GM10248 (cell line): ENCODE measurements around the gene PPIP5K2.

Experiments used
- CTCF ChIA-PET: fragments of 300-600 bp; sonication (Branson Sonifier 250); formaldehyde crosslinking; extraction: SDS; loops from one replicate; lab custom pipeline; 2021; ENCODE audit warnings: antibody characterized with exemption; lab: Yijun Ruan, JAX
- POLR2A ChIA-PET: fragments of 350-650 bp; sonication (Branson Sonifier 250); formaldehyde crosslinking; extraction: SDS; loops from one replicate; lab custom pipeline; 2020; ENCODE audit warnings: antibody characterized with exemption; lab: Yijun Ruan, JAX
- DNase-seq: peaks from one replicate; pipeline ENCODE4 v3.0.0; 2012; ENCODE audit errors: extremely low spot score
- CTCF ChIP-seq: IDR thresholded peaks from 2 replicates; pipeline ENCODE4 v1.5.1; 2012; ENCODE audit warnings: mild to moderate bottlenecking, low read depth; ENCODE audit errors: extremely low read depth, missing control alignments, control extremely low read depth

Gene PPIP5K2

GRCh38 chr5:103117471-103117991, 2.6 kb upstream of the PPIP5K2 start:
- ChIA-PET POLR2A (no interaction called here), CTCF (no interaction called here)
- TF ChIP-seq CTCF: no peak
- no peak for DNase-seq

GRCh38 chr5:103119070-103119764, 884 bp upstream of the PPIP5K2 start:
- no peak for DNase-seq
- POLR2A ChIA-PET: no interaction called here
- TF ChIP-seq CTCF: no peak
- CTCF ChIA-PET: interaction anchor here (1.0 to 2.7 kb wide), 4 partner anchors 12 to 438 kb away, joined by 3 to 21 read pairs (median 4); no protein-coding TSS in a partner anchor

- no peak for TF ChIP-seq CTCF
- POLR2A ChIA-PET: interaction anchor here (0.6 kb wide), 1 partner anchor 373 kb away, joined by 3 read pairs; no protein-coding TSS in a partner anchor
Observed at GRCh38 chr5:103120607-103121200, 603 bp downstream of the PPIP5K2 start.

GRCh38 chr5:103122242-103122641, 2.1 kb downstream of the PPIP5K2 start:
- no peak for DNase-seq
- ChIA-PET POLR2A (no interaction called here), CTCF (interaction anchor here (0.7 to 1.6 kb wide), 2 partner anchors 10 to 17 kb away, joined by 3 to 5 read pairs; no protein-coding TSS in a partner anchor)
- no peak for TF ChIP-seq CTCF

More at GRCh38 chr5:103120607-103121200, 603 bp downstream of the PPIP5K2 start:
- no peak for DNase-seq
- CTCF ChIA-PET: interaction anchor here (0.8 to 2.7 kb wide), 4 partner anchors 19 to 439 kb away, joined by 3 to 21 read pairs (median 4); partner anchors contain the start of gene MACIR

- TF ChIP-seq CTCF: no peak
- ChIA-PET POLR2A (no interaction called here), CTCF (interaction anchor here (2.7 kb wide), 1 partner anchor 13 kb away, joined by 10 read pairs; no protein-coding TSS in a partner anchor)
- no peak for DNase-seq
Observed at GRCh38 chr5:103126557-103126956, 6.5 kb downstream of the PPIP5K2 start.

- no peak for DNase-seq
- ChIA-PET CTCF (interaction anchor here (1.6 to 2.7 kb wide), 2 partner anchors 12 to 98 kb away, joined by 5 to 10 read pairs; no protein-coding TSS in a partner anchor), POLR2A (no interaction called here)
- no peak for TF ChIP-seq CTCF
Observed at GRCh38 chr5:103127292-103127817, 7.3 kb downstream of the PPIP5K2 start.
